ENCODE measurements around the gene GALNT6. TPM values are rescaled to one million over a fixed set of nuclear protein-coding genes. Genes with fewer than 3 reads are reported as not detected.
"Not testable (repeated sequence)": the region's sequence is repeated elsewhere in the genome, so short reads cannot be mapped to it uniquely, and the experiment has no call there.

GALNT6 gene
- total and polyA plus RNA-seq, 10 donors, result 5.8 to 29.4 (median 18.2) TPM

DNA sequence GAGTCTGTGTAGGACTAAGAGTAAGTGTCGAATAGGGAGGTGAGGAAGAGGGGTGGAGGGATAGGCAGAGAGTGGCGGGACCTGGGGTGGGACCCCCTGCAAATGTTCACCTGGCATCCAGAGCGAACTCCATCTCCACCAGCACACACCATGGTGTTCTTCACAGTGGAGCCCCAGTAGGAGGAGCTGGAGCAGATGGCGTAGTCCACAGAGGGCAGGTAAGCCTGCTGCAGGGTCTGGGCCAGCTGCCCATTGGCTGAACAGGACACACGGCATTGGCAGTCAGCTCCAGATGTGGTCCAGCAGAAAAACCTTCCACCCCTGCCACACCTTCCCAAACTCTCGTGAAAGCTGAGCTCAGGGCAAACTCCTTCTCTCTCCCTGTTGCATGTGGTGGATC lies 51.5 kb downstream of the GALNT6 start:
- no peak overlapping the region for H3K4me3 ChIP-seq
- no peak overlapping the region for H3K27ac ChIP-seq
- 70 to 93% (median 93%) methylated on average over 6 of the region's 6 CpGs for WGBS, 5 donors
- peaks cover 9 to 59% (median 23%) of the 10 kb centered on the region in 6 donors for H3K4me1 ChIP-seq
- no peak for TF ChIP-seq POLR2AphosphoS5 (IDR thresholded peaks at IDR 0.05)
- no peak for TF ChIP-seq POLR2A (IDR thresholded peaks at IDR 0.05)
- TF ChIP-seq, protein P1, sequence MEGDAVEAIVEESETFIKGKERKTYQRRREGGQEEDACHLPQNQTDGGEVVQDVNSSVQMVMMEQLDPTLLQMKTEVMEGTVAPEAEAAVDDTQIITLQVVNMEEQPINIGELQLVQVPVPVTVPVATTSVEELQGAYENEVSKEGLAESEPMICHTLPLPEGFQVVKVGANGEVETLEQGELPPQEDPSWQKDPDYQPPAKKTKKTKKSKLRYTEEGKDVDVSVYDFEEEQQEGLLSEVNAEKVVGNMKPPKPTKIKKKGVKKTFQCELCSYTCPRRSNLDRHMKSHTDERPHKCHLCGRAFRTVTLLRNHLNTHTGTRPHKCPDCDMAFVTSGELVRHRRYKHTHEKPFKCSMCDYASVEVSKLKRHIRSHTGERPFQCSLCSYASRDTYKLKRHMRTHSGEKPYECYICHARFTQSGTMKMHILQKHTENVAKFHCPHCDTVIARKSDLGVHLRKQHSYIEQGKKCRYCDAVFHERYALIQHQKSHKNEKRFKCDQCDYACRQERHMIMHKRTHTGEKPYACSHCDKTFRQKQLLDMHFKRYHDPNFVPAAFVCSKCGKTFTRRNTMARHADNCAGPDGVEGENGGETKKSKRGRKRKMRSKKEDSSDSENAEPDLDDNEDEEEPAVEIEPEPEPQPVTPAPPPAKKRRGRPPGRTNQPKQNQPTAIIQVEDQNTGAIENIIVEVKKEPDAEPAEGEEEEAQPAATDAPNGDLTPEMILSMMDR (IDR thresholded peaks at IDR 0.05 in 8 of 11, conservative IDR thresholded peaks at IDR 0.05 in 3 of 11), result no peak
- DNase-seq, result peak; percentile 44
- no peaks in the 10 kb centered on the region for H3K9me3 ChIP-seq
- intact Hi-C loops (cut with DNase I; ENCODE audit: low total_unique reads), result loop anchor here (5.0 kb wide), 2 partner anchors 77 to 292 kb away; partner anchors contain the start of gene LETMD1
- H3K36me3 ChIP-seq, result no peaks in the 10 kb centered on the region
- no peaks in the 10 kb centered on the region for H3K27me3 ChIP-seq (replicated peaks in 1 of 7)

DNA sequence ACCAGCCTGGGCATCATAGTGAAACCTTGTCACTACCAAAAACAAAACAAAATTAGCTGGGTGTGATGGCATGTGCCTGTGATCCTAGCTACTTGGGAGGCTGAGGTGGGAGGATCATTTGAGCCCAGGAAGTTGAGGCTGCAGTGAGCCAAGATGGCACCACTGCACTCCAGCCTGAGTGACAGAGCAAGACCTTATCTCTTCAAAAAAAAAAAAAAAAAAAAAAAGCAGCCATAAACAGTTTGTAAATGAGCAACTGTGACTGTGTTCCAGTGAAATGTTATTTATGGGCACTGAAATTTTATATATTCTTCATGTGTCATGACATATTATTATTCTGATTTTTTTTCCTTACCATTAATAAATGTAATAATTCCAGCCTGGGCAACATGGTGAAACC lies 53.9 kb downstream of the GALNT6 start:
- H3K4me3 ChIP-seq; H3K36me3 ChIP-seq; DNase-seq; intact Hi-C loops (cut with DNase I; ENCODE audit: low total_unique reads); H3K27me3 ChIP-seq (replicated peaks in 1 of 7); H3K27ac ChIP-seq; H3K9me3 ChIP-seq: not testable (repeated sequence)
- peaks cover 6 to 43% (median 19%) of the 10 kb centered on the region in 6 donors for H3K4me1 ChIP-seq

DNA sequence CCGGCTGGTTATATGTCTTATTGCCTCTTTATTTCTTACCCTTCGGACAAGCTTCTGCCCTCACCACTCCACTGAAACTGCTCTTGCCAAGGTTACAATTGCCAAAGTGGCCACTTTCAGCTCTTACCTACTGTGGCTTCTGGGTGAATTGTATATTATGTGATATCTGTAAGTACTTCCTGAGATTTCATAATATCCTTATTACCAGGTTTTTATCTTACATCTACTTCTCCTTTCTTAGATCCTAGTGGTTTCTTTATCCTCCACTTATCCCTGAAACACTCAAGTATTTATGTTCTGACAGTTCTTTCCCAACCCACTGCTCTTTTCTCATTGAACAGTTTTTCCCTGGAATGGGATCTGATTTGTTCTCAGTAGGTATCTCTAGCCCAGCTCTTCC lies 55.3 kb downstream of the GALNT6 start:
- WGBS, 5 donors, result 43 to 81% (median 63%) methylated on average over 2 of the region's 2 CpGs
- no peak for TF ChIP-seq POLR2AphosphoS5 (IDR thresholded peaks at IDR 0.05)
- TF ChIP-seq POLR2A (IDR thresholded peaks at IDR 0.05), result no peak
- TF ChIP-seq, protein P1 (IDR thresholded peaks at IDR 0.05 in 8 of 11, conservative IDR thresholded peaks at IDR 0.05 in 3 of 11), result no peak
- Histone ChIP-seq H3K4me3 (no peak overlapping the region), H3K36me3 (no peaks in the 10 kb centered on the region), H3K9me3 (no peaks in the 10 kb centered on the region), H3K27me3 (replicated peaks in 1 of 7) (no peaks in the 10 kb centered on the region), H3K27ac (peak overlapping the region in 5 of 8 donors; percentile 46 to 78 (median 55)), H3K4me1 (peaks cover 0 to 29% (median 6%) of the 10 kb centered on the region in 6 donors)
- DNase-seq, result no peak
- intact Hi-C loops (cut with DNase I; ENCODE audit: low total_unique reads), result no loop called here

DNA sequence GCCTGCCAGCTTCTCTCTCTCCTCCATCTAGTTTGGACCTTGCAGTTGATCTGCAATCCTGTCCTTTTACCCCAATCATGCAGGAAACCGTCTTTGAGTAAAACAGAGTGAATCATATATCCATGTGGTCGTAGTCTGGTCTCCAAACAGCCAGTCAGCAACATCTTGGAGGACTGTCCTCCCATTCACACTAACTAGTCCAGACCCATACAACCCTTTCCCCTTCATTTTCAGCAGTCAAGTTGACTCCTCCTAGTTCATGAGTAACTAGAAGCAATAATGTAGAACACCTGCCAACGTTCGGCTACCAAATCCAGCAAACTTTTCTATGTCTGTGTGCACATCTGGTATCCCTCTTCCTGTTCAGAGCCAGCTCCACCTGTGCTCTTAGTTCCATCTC lies 56.4 kb downstream of the GALNT6 start:
- Histone ChIP-seq H3K4me3 (no peak overlapping the region), H3K27ac (peak overlapping the region in 2 of 8 donors; percentile 59 to 78), H3K36me3 (no peaks in the 10 kb centered on the region), H3K9me3 (no peaks in the 10 kb centered on the region), H3K27me3 (replicated peaks in 1 of 7) (no peaks in the 10 kb centered on the region), H3K4me1 (peaks cover 0 to 31% (median 10%) of the 10 kb centered on the region in 6 donors)
- intact Hi-C loops (cut with DNase I; ENCODE audit: low total_unique reads), result no loop called here
- WGBS, 5 donors, result 67 to 77% (median 74%) methylated on average over 4 of the region's 4 CpGs
- DNase-seq, result no peak
- no peak for TF ChIP-seq POLR2A (IDR thresholded peaks at IDR 0.05)
- TF ChIP-seq, protein P1 (IDR thresholded peaks at IDR 0.05 in 8 of 11, conservative IDR thresholded peaks at IDR 0.05 in 3 of 11), result no peak
- TF ChIP-seq POLR2AphosphoS5 (IDR thresholded peaks at IDR 0.05), result no peak

DNA sequence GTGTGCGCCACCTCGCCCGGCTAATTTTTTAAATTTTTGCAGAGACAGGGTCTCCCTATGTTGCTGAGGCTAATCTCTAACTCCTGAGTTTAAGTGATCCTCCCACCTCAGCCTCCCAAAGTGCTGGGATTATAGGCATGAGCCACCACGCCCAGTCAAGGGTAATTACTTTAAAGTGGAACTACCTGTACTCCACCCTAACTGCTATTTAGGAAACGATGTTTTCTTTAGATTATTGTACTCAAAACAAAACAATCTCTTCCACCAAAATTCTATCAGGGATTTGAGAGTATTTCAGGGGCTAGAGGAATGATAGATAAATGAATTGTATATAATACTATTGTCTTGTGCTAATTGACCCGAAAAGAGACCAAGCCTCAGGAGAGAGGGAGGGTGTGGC lies 57.7 kb downstream of the GALNT6 start:
- H3K36me3 ChIP-seq, result no peaks in the 10 kb centered on the region
- H3K27me3 ChIP-seq (replicated peaks in 1 of 7), result no peaks in the 10 kb centered on the region
- no peak overlapping the region for H3K4me3 ChIP-seq
- TF ChIP-seq POLR2AphosphoS5 (IDR thresholded peaks at IDR 0.05) (no peak), POLR2A (IDR thresholded peaks at IDR 0.05) (no peak)
- TF ChIP-seq, protein P1 (IDR thresholded peaks at IDR 0.05 in 8 of 11, conservative IDR thresholded peaks at IDR 0.05 in 3 of 11), result no peak
- H3K4me1 ChIP-seq, result peaks cover 3 to 43% (median 22%) of the 10 kb centered on the region in 6 donors
- no peak for DNase-seq
- 75 to 79% (median 78%) methylated on average over 6 of the region's 6 CpGs for WGBS, 5 donors
- no peaks in the 10 kb centered on the region for H3K9me3 ChIP-seq
- intact Hi-C loops (cut with DNase I; ENCODE audit: low total_unique reads), result no loop called here
- no peak overlapping the region for H3K27ac ChIP-seq
